Activated T-cell treated with anti-CD3 and anti-CD28 coated beads for 48 hours (primary cell): ENCODE measurements around the gene PNKP.
A peak's percentile ranks its signal among the peaks of the same experiment; 100 is the strongest.

Experiments
- DNase-seq: peaks from one replicate; pipeline ENCODE4 v3.0.0-alpha.2; 2020; ENCODE audit warnings: low read depth

Gene PNKP

GRCh38 chr19:49876422-49877019 lies 9.1 kb upstream of the PNKP start:
- DNase-seq = peak; percentile 97

GRCh38 chr19:49875857-49876421 lies 8.6 kb upstream of the PNKP start:
- peak; percentile 41 for DNase-seq

GRCh38 chr19:49875177-49875576 lies 7.8 kb upstream of the PNKP start:
- DNase-seq = no peak

GRCh38 chr19:49874503-49875157 lies 7.3 kb upstream of the PNKP start:
- DNase-seq = no peak

GRCh38 chr19:49873834-49874233 lies 6.5 kb upstream of the PNKP start:
- no peak for DNase-seq

GRCh38 chr19:49873129-49873521 lies 5.7 kb upstream of the PNKP start:
- no peak for DNase-seq

- no peak for DNase-seq
Observed at GRCh38 chr19:49872245-49873128, 5.1 kb upstream of the PNKP start.

GRCh38 chr19:49871349-49871985 lies 4.1 kb upstream of the PNKP start:
- no peak for DNase-seq

GRCh38 chr19:49870309-49870901 lies 3.0 kb upstream of the PNKP start:
- DNase-seq = no peak

GRCh38 chr19:49869484-49870308 lies 2.3 kb upstream of the PNKP start:
- peak; percentile 86 for DNase-seq

GRCh38 chr19:49869009-49869483 lies 1.7 kb upstream of the PNKP start:
- DNase-seq = no peak

GRCh38 chr19:49864890-49865289 lies 2.5 kb downstream of the PNKP start:
- no peak for DNase-seq

GRCh38 chr19:49863935-49864320 lies 3.4 kb downstream of the PNKP start:
- no peak for DNase-seq

GRCh38 chr19:49863254-49863934 lies 4.0 kb downstream of the PNKP start:
- no peak for DNase-seq

GRCh38 chr19:49862391-49863253 lies 4.8 kb downstream of the PNKP start:
- no peak for DNase-seq

GRCh38 chr19:49861541-49862378 lies 5.6 kb downstream of the PNKP start:
- no peak for DNase-seq

- no peak for DNase-seq
Observed at GRCh38 chr19:49861107-49861506, 6.3 kb downstream of the PNKP start.
